Hepatocyte (in vitro differentiated cells): Measurements from ENCODE around the gene FLT3LG. TPM values are rescaled to one million over a fixed set of nuclear protein-coding genes. Genes with fewer than 3 reads are reported as not detected.

ENCODE experiments used
- DNase-seq: peaks from one replicate; pipeline ENCODE4 v3.0.0-alpha.2; 2016; ENCODE audit warnings: low spot score
- H2AFZ ChIP-seq: fragments of 200-600 bp; sonication (generic); 2 replicates; pipeline ENCODE4 v1.6.0; 2016; ENCODE audit warnings: antibody characterized with exemption, mild to moderate bottlenecking
- H3K27ac ChIP-seq: fragments of 200-600 bp; sonication (generic); 2 replicates; pipeline ENCODE4 v1.5.1; 2016; ENCODE audit warnings: mild to moderate bottlenecking
- H3K27me3 ChIP-seq: fragments of 200-600 bp; sonication (generic); 2 replicates; pipeline ENCODE4 v1.6.1; 2016
- H3K36me3 ChIP-seq: fragments of 200-600 bp; sonication (generic); replicated peaks from 2 replicates; pipeline ENCODE4 v1.5.1; 2016; ENCODE audit warnings: low read depth; ENCODE audit not compliant: insufficient read depth
- H3K4me1 ChIP-seq: fragments of 200-600 bp; sonication (generic); 2 replicates; pipeline ENCODE4 v1.5.1; 2016; ENCODE audit warnings: mild to moderate bottlenecking, moderate library complexity; ENCODE audit not compliant: insufficient read depth
- H3K4me2 ChIP-seq: fragments of 200-600 bp; sonication (generic); 2 replicates; pipeline ENCODE4 v1.6.0; 2016
- H3K4me3 ChIP-seq: fragments of 200-600 bp; sonication (generic); 2 replicates; pipeline ENCODE4 v1.5.1; 2016; ENCODE audit warnings: mild to moderate bottlenecking
- H3K79me2 ChIP-seq: fragments of 200-600 bp; sonication (generic); 2 replicates; pipeline ENCODE4 v1.6.0; 2017; ENCODE audit warnings: mild to moderate bottlenecking
- H3K9me2 ChIP-seq: fragments of 200-600 bp; sonication (generic); replicated peaks from 2 replicates; pipeline ENCODE4 v1.6.0; 2017; ENCODE audit warnings: mild to moderate bottlenecking; ENCODE audit not compliant: insufficient read depth
- H3K9me3 ChIP-seq: fragments of 200-600 bp; sonication (generic); 2 replicates; pipeline ENCODE4 v1.5.1; 2016; ENCODE audit warnings: low read depth, mild to moderate bottlenecking
- H4K20me1 ChIP-seq: fragments of 200-600 bp; sonication (generic); 2 replicates; pipeline ENCODE4 v1.6.0; 2016; ENCODE audit warnings: mild to moderate bottlenecking; ENCODE audit not compliant: insufficient read depth, poor library complexity, severe bottlenecking
- CTCF ChIP-seq: fragments of 200-600 bp; sonication (generic); IDR thresholded peaks from 2 replicates; pipeline ENCODE4 v1.5.1; 2016; ENCODE audit warnings: antibody characterized with exemption, mild to moderate bottlenecking; ENCODE audit not compliant: poor library complexity
- EZH2 ChIP-seq: fragments of 200-600 bp; sonication (generic); IDR thresholded peaks from 2 replicates; pipeline ENCODE4 v1.6.1; 2016; ENCODE audit warnings: antibody characterized with exemption, mild to moderate bottlenecking, borderline replicate concordance
- EZH2phosphoT487 ChIP-seq: fragments of 200-600 bp; sonication (generic); IDR thresholded peaks from one replicate; pipeline ENCODE4 v1.6.1; 2018; ENCODE audit warnings: antibody characterized with exemption, mild to moderate bottlenecking, low read depth, moderate library complexity; ENCODE audit not compliant: unreplicated experiment, severe bottlenecking
- WGBS: methylation state at CpG from one replicate; pipeline ENCODE4 v1.1.6; 2016; ENCODE audit warnings: low lambda C conversion rate; ENCODE audit errors: missing lambda C conversion rate; 5-methylcytosine and 5-hydroxymethylcytosine counted together
- polyA plus RNA-seq: library from polyadenylated mRNA; unstranded; fragments of >200 nt; fragmentation: Nextera tagmentation; extraction: Ambion mirVana; gene quantifications from 2 replicates; pipeline ENCODE4 v1.2.1, GENCODE V29; 2016
- total RNA-seq: library from RNA; depleted of rRNA; stranded (reverse); fragments of >200 nt; gene quantifications from 2 replicates; pipeline ENCODE4 v1.2.3, GENCODE V29; 2014

FLT3LG gene
- total and polyA plus RNA-seq, 2 experiments from 2014 or later = 1.3 to 2.8 TPM

GRCh38 chr19:49518033-49518432 is 44.0 kb downstream of the FLT3LG start:
- H4K20me1 ChIP-seq = no peaks in the 10 kb centered on the region
- no peak for DNase-seq
- peaks cover 16% of the 10 kb centered on the region for H3K4me1 ChIP-seq
- H3K4me2 ChIP-seq = no peak overlapping the region
- H3K79me2 ChIP-seq = peaks cover 40% of the 10 kb centered on the region
- H3K27ac ChIP-seq = no peak overlapping the region
- no peaks in the 10 kb centered on the region for H3K9me3 ChIP-seq
- no peaks in the 10 kb centered on the region for H3K27me3 ChIP-seq
- no peak overlapping the region for H3K4me3 ChIP-seq
- 91% methylated on average over 3 of the region's 3 CpGs for WGBS
- TF ChIP-seq EZH2 (no peak), EZH2phosphoT487 (no peak), CTCF (no peak)
- H3K9me2 ChIP-seq = no peaks in the 10 kb centered on the region
- H3K36me3 ChIP-seq = no peaks in the 10 kb centered on the region
- H2AFZ ChIP-seq = no peak overlapping the region

- 91% methylated on average over 13 of the region's 13 CpGs for WGBS
- H3K36me3 ChIP-seq = no peaks in the 10 kb centered on the region
These were observed 46.8 kb downstream of the FLT3LG start for GRCh38 chr19:49520705-49521319.

GRCh38 chr19:49524812-49525455 is 50.9 kb downstream of the FLT3LG start:
- Histone ChIP-seq H3K9me3 (no peaks in the 10 kb centered on the region), H3K4me2 (no peak overlapping the region), H3K9me2 (no peaks in the 10 kb centered on the region), H4K20me1 (no peaks in the 10 kb centered on the region), H2AFZ (no peak overlapping the region), H3K27ac (no peak overlapping the region), H3K27me3 (no peaks in the 10 kb centered on the region), H3K79me2 (no peaks in the 10 kb centered on the region), H3K4me1 (no peaks in the 10 kb centered on the region), H3K4me3 (no peak overlapping the region), H3K36me3 (no peaks in the 10 kb centered on the region)
- DNase-seq = no peak
- TF ChIP-seq EZH2phosphoT487 = no peak
- no peak for TF ChIP-seq CTCF
- no peak for TF ChIP-seq EZH2
- 95% methylated on average over 22 of the region's 22 CpGs for WGBS

More at GRCh38 chr19:49520705-49521319, 46.8 kb downstream of the FLT3LG start:
- Histone ChIP-seq H3K27me3 (no peaks in the 10 kb centered on the region), H3K79me2 (peaks cover 20% of the 10 kb centered on the region), H3K4me3 (no peak overlapping the region), H3K9me3 (no peaks in the 10 kb centered on the region), H2AFZ (no peak overlapping the region), H3K4me2 (no peak overlapping the region), H3K27ac (no peak overlapping the region), H3K9me2 (no peaks in the 10 kb centered on the region), H4K20me1 (no peaks in the 10 kb centered on the region), H3K4me1 (peaks cover 5% of the 10 kb centered on the region)
- DNase-seq = no peak
- no peak for TF ChIP-seq EZH2phosphoT487
- TF ChIP-seq EZH2 = no peak
- no peak for TF ChIP-seq CTCF
